Heart right ventricle (tissue), 16 donors: Measurements from ENCODE around the gene MLLT3. TPM values are rescaled to one million over a fixed set of nuclear protein-coding genes. Genes with fewer than 3 reads are reported as not detected.

ENCODE experiments used
- ATAC-seq, 8 donors: fragments of 200-7000 bp; cut with Tn5 transposase; one replicate each; pipeline ENCODE4 v1.9.1; 2020; ENCODE audit warnings: mild to moderate bottlenecking in 8 of 8, moderate library complexity in 8 of 8, moderate number of reproducible peaks in 1 of 8
- DNase-seq, 2 donors: peaks; one replicate each; pipeline ENCODE4 v3.0.0-alpha.2; 2020
- H3K27ac ChIP-seq, 10 donors: fragments of 200-600 bp; sonication (generic) in 2 of 10; one replicate each; pipeline versions ENCODE4 v1.5.0 to v1.8.0; 2020 to 2022; ENCODE audit warnings: mild to moderate bottlenecking in 3 of 10
- H3K27me3 ChIP-seq, 7 donors: fragments of 200-600 bp; one replicate each; pipeline ENCODE4 v1.8.0; 2021 to 2022; ENCODE audit warnings: mild to moderate bottlenecking in 2 of 7
- H3K36me3 ChIP-seq, 9 donors: fragments of 200-600 bp; sonication (generic) in 1 of 9; one replicate each; pipeline versions ENCODE4 v1.5.0 to v1.8.0; 2020 to 2022; ENCODE audit warnings: mild to moderate bottlenecking in 2 of 9
- H3K4me1 ChIP-seq, 9 donors: fragments of 200-600 bp; sonication (generic) in 1 of 9; one replicate each; pipeline versions ENCODE4 v1.5.0 to v1.8.0; 2020 to 2022; ENCODE audit warnings: mild to moderate bottlenecking in 4 of 9
- H3K4me3 ChIP-seq, 10 donors: fragments of 200-600 bp; sonication (generic) in 2 of 10; one replicate each; pipeline versions ENCODE4 v1.5.0 to v1.8.0; 2020 to 2022; ENCODE audit warnings: mild to moderate bottlenecking in 7 of 10, moderate library complexity in 2 of 10
- H3K9me3 ChIP-seq, 11 donors: fragments of 200-600 bp in 10 of 11; sonication (generic) in 2 of 11; one replicate each; pipeline versions ENCODE4 v1.5.0 to v1.8.0; 2013 to 2022; ENCODE audit warnings: mild to moderate bottlenecking in 2 of 11, control low read depth in 1 of 11, moderate library complexity in 1 of 11
- CTCF ChIP-seq, 9 donors: fragments of 200-600 bp; sonication (generic) in 2 of 9; IDR thresholded peaks; one replicate each; pipeline versions ENCODE4 v1.5.0 to v1.8.0; 2021 to 2022; ENCODE audit warnings: antibody characterized with exemption in 9 of 9, mild to moderate bottlenecking in 5 of 9, moderate library complexity in 1 of 9
- WGBS, 2 donors: extraction: QIAGEN DNeasy Blood & Tissue Kit; methylation state at CpG; one replicate each; pipeline ENCODE4 v1.1.7; 2013; ENCODE audit warnings: inconsistent platforms in 1 of 2; 5-methylcytosine and 5-hydroxymethylcytosine counted together
- intact Hi-C, 10 donors: fragments of 100-400 bp; cut with DNase I; formaldehyde crosslinking; loops; one replicate each; pipeline versions ENCODE4 v1.11.1 to v1.14.2; 2022
- polyA plus RNA-seq, 2 donors: library from polyadenylated mRNA; stranded (reverse); fragments of 200-250 nt; gene quantifications; one replicate each; pipeline ENCODE4 v1.2.3, GENCODE V29; 2013
- total RNA-seq, 10 donors: library from RNA; stranded (reverse); fragmentation: NEBNext Ultra II Directional in 3 of 10; extraction: Animal tissue kit (Norgen Biotek cat#: 25700) in 3 of 10; gene quantifications; one replicate each; pipeline versions ENCODE4 v1.2.1 to v1.2.4, GENCODE V29; 2021 to 2023
- donor health status: Arrhythmogenic right ventricular cardiomyopathy.
- donor health status: ischemic (EF 13 %, LVEDD 7.1; RV severe dilation, severe dysfunction).
- donor health status: healthy with polysubstance abuse.
- donor health status: DM: no; HTN: yes; CAD: no.
- donor health status: DM: no; HTN: no; CAD: no.
- donor health status: ischemic (EF 25% LVEDD 6.9; RV normal size, moderate dysfunction).
- donor health status: ischemic (EF 25% LVEDD 5.7; RV mildly dilated, moderate dysfunction).
- donor health status: healthy.
- donor health status: DM: yes; HTN: yes; CAD: no.
- donor health status: Ischemic cardiomyopathy.
- donor health status: ischemic (EF 35%, LVEDD 5.7; RV mildly dilated, moderate dysfunction).
- donor health status: nonischemic (EF 11% LVEDD 7.7; RV severe dilation, severe dysfunction).
- donor health status: DM: yes; HTN: yes; CAD: no.
- donor health status: PGD.
- donor health status: ischemic (EF 29% LVEDD 5.4; RV normal size, mild dysfunction).
- donor health status: nonischemic (EF 23%, LVEDD 6.1; RV moderate dilation, normal function).

The MLLT3 gene
- total and polyA plus RNA-seq, 12 donors = 4.3 to 22.7 (median 13.5) TPM

GRCh38 chr9:20446248-20446647 is 176.1 kb downstream of the MLLT3 start:
- H3K27ac ChIP-seq = no peak overlapping the region
- TF ChIP-seq CTCF (IDR thresholded peaks at IDR 0.05) = no peak
- intact Hi-C loops = no loop called here
- H3K4me1 ChIP-seq = peaks cover 0 to 22% (median 0%) of the 10 kb centered on the region in 9 donors
- DNase-seq = no peak
- H3K4me3 ChIP-seq = no peak overlapping the region
- H3K9me3 ChIP-seq = no peaks in the 10 kb centered on the region
- no peaks in the 10 kb centered on the region for H3K27me3 ChIP-seq
- ATAC-seq = peak in 3 of 8 donors; percentile 60 to 72 (median 60)
- 53 to 56% methylated on average over 5 of the region's 5 CpGs for WGBS, 2 donors
- peaks cover 0 to 12% (median 0%) of the 10 kb centered on the region in 9 donors for H3K36me3 ChIP-seq

- no peak overlapping the region for H3K4me3 ChIP-seq
- H3K36me3 ChIP-seq = peaks cover 0 to 10% (median 0%) of the 10 kb centered on the region in 9 donors
- no peaks in the 10 kb centered on the region for H3K27me3 ChIP-seq
- no peak for TF ChIP-seq CTCF (IDR thresholded peaks at IDR 0.05)
- DNase-seq (no peak), ATAC-seq (no peak)
- intact Hi-C loops = no loop called here
- no peaks in the 10 kb centered on the region for H3K9me3 ChIP-seq
- peaks cover 0 to 28% (median 3%) of the 10 kb centered on the region in 9 donors for H3K4me1 ChIP-seq
- WGBS, 2 donors = 75 to 82% methylated on average over 3 of the region's 3 CpGs
- H3K27ac ChIP-seq = no peak overlapping the region
Measured at GRCh38 chr9:20442461-20443319, 179.6 kb downstream of the MLLT3 start.

- Histone ChIP-seq H3K27ac (no peak overlapping the region), H3K9me3 (no peaks in the 10 kb centered on the region), H3K4me1 (peaks cover 0 to 36% (median 10%) of the 10 kb centered on the region in 9 donors), H3K4me3 (no peak overlapping the region), H3K36me3 (peaks cover 0 to 1% (median 0%) of the 10 kb centered on the region in 9 donors), H3K27me3 (no peaks in the 10 kb centered on the region)
- no peak for TF ChIP-seq CTCF (IDR thresholded peaks at IDR 0.05)
- 84 to 94% methylated on average over 4 of the region's 4 CpGs for WGBS, 2 donors
- DNase-seq = no peak
- intact Hi-C loops = no loop called here
- no peak for ATAC-seq
Measured at GRCh38 chr9:20441711-20442423, 180.4 kb downstream of the MLLT3 start.

GRCh38 chr9:20441166-20441565 is 181.1 kb downstream of the MLLT3 start:
- TF ChIP-seq CTCF (IDR thresholded peaks at IDR 0.05) = no peak
- H3K27me3 ChIP-seq = no peaks in the 10 kb centered on the region
- H3K9me3 ChIP-seq = no peaks in the 10 kb centered on the region
- no peak overlapping the region for H3K27ac ChIP-seq
- H3K4me3 ChIP-seq = no peak overlapping the region
- no peak for ATAC-seq
- intact Hi-C loops = no loop called here
- WGBS, 2 donors = 87 to 89% methylated on average over 4 of the region's 4 CpGs
- no peak for DNase-seq
- no peaks in the 10 kb centered on the region for H3K36me3 ChIP-seq
- peaks cover 0 to 36% (median 10%) of the 10 kb centered on the region in 9 donors for H3K4me1 ChIP-seq
